Omental fat pad (tissue), 4 donors: ENCODE results near the gene GATAD2A. TPM values are rescaled to one million over a fixed set of nuclear protein-coding genes. Genes with fewer than 3 reads are reported as not detected.
A peak's percentile ranks its signal among the peaks of the same experiment; 100 is the strongest.

Source experiments
- ATAC-seq: fragments of 150-250 bp; one replicate; pipeline ENCODE4 v1.9.1; 2016; ENCODE audit warnings: mild to moderate bottlenecking, moderate library complexity; ENCODE audit not compliant: low FRiP score
- DNase-seq: peaks from one replicate; pipeline ENCODE4 v3.0.0-alpha.2; 2019; ENCODE audit warnings: low spot score
- CTCF ChIP-seq, 3 donors: fragments of 450-650 bp; IDR thresholded peaks; one replicate each; pipeline ENCODE4 v1.5.1; 2016 to 2017; ENCODE audit warnings: antibody characterized with exemption in 3 of 3, mild to moderate bottlenecking in 3 of 3, moderate library complexity in 2 of 3
- total RNA-seq, 4 donors: library from RNA; depleted of rRNA; stranded (reverse); fragments of >200 nt; gene quantifications; one replicate each; pipeline ENCODE4 v1.1.0, GENCODE V29; 2016

Gene GATAD2A
- total RNA-seq, 4 donors from 2014 or later: 25.9 to 80.3 (median 35.9) TPM

GRCh38 chr19:19527674-19528625, 122.5 kb downstream of the GATAD2A start:
- no peak for TF ChIP-seq CTCF (IDR thresholded peaks at IDR 0.05)
- ATAC-seq (no peak), DNase-seq (no peak)

- ATAC-seq: no peak
- TF ChIP-seq CTCF (IDR thresholded peaks at IDR 0.05): no peak
- DNase-seq: no peak
Observed at GRCh38 chr19:19528721-19529490, 123.4 kb downstream of the GATAD2A start, which contains the start of gene YJEFN3. Gene YJEFN3 (plus strand): TSS chr19:19528911. CDS start chr19:19528933, 22 bp downstream.

GRCh38 chr19:19529783-19530422, 124.4 kb downstream of the GATAD2A start:
- ATAC-seq: no peak
- no peak for TF ChIP-seq CTCF (IDR thresholded peaks at IDR 0.05)
- DNase-seq: no peak

GRCh38 chr19:19530423-19530804, 124.9 kb downstream of the GATAD2A start:
- DNase-seq: no peak
- TF ChIP-seq CTCF (IDR thresholded peaks at IDR 0.05): no peak
- no peak for ATAC-seq

GRCh38 chr19:19530889-19531288, 125.4 kb downstream of the GATAD2A start:
- DNase-seq: no peak
- no peak for ATAC-seq
- no peak for TF ChIP-seq CTCF (IDR thresholded peaks at IDR 0.05)

GRCh38 chr19:19531951-19532805, 126.7 kb downstream of the GATAD2A start:
- ATAC-seq (peak; percentile 49), DNase-seq (peak; percentile 82)
- TF ChIP-seq CTCF (IDR thresholded peaks at IDR 0.05): peak in 2 of 3 donors; percentile 63
